Neuronal stem cell (in vitro differentiated cells): ENCODE results near the gene AADAC.
A peak's percentile ranks its signal among the peaks of the same experiment; 100 is the strongest.

ENCODE experiments used
- DNase-seq: peaks from one replicate; pipeline ENCODE4 v3.0.0-alpha.2; 2013; ENCODE audit warnings: low spot score
- H2AFZ ChIP-seq: one replicate; pipeline ENCODE4 v1.6.1; 2013; ENCODE audit warnings: mild to moderate bottlenecking, low read length, inconsistent platforms
- H2AK5ac ChIP-seq: 2 replicates; pipeline ENCODE4 v1.6.1; 2013; ENCODE audit warnings: low read depth, mild to moderate bottlenecking, inconsistent platforms, low read length, moderate library complexity, mixed read lengths
- H2BK120ac ChIP-seq: 2 replicates; pipeline ENCODE4 v1.6.1; 2013; ENCODE audit warnings: low read depth, mild to moderate bottlenecking, inconsistent platforms, low read length, moderate library complexity, mixed read lengths
- H2BK12ac ChIP-seq: one replicate; pipeline ENCODE4 v1.6.1; 2013; ENCODE audit warnings: low read length, inconsistent platforms
- H2BK15ac ChIP-seq: 2 replicates; pipeline ENCODE4 v1.6.1; 2013; ENCODE audit warnings: mild to moderate bottlenecking, low read length, inconsistent platforms, mixed read lengths
- H2BK5ac ChIP-seq: one replicate; pipeline ENCODE4 v1.6.1; 2013; ENCODE audit warnings: inconsistent platforms, mild to moderate bottlenecking, low read length, moderate library complexity
- H3K14ac ChIP-seq: one replicate; pipeline ENCODE4 v1.6.1; 2013; ENCODE audit warnings: low read length, inconsistent platforms
- H3K18ac ChIP-seq: 2 replicates; pipeline ENCODE4 v1.6.1; 2013; ENCODE audit warnings: low read length, inconsistent platforms
- H3K23ac ChIP-seq: 2 replicates; pipeline ENCODE4 v1.6.1; 2013; ENCODE audit warnings: low read depth, mild to moderate bottlenecking, mixed read lengths, low read length, inconsistent platforms; ENCODE audit not compliant: poor library complexity
- H3K27ac ChIP-seq: replicated peaks from 3 replicates; pipeline ENCODE4 v1.5.1; 2013; ENCODE audit warnings: low read length, inconsistent platforms
- H3K27me3 ChIP-seq, 3 experiments: 2 replicates each; pipeline ENCODE4 v1.6.1; 2013; ENCODE audit warnings: low read length in 3 of 3, mild to moderate bottlenecking in 2 of 3, inconsistent platforms in 1 of 3, low read depth in 1 of 3, mixed read lengths in 1 of 3, moderate library complexity in 1 of 3; ENCODE audit not compliant: control insufficient read depth in 3 of 3, insufficient read depth in 3 of 3
- H3K36me3 ChIP-seq, 2 donors: replicated peaks in 1 of 2; 2 replicates each; pipeline ENCODE4 v1.6.1; 2013; ENCODE audit warnings: low read length in 2 of 2; ENCODE audit not compliant: control insufficient read depth in 2 of 2, insufficient read depth in 2 of 2
- H3K4ac ChIP-seq: 2 replicates; pipeline ENCODE4 v1.6.1; 2013; ENCODE audit warnings: inconsistent platforms, mild to moderate bottlenecking, low read length, moderate library complexity
- H3K4me1 ChIP-seq, 2 donors: 1 replicate in 1 of 2; 2 replicates in 1 of 2; pipeline ENCODE4 v1.6.1; 2013; ENCODE audit warnings: low read length in 2 of 2, low read depth in 1 of 2; ENCODE audit not compliant: control insufficient read depth in 2 of 2, insufficient read depth in 1 of 2
- H3K4me2 ChIP-seq: one replicate; pipeline ENCODE4 v1.6.1; 2013; ENCODE audit warnings: mild to moderate bottlenecking, low read length, inconsistent platforms; ENCODE audit not compliant: insufficient read depth, poor library complexity, severe bottlenecking
- H3K4me3 ChIP-seq, 2 donors: 2 replicates each; pipeline ENCODE4 v1.5.1; 2013; ENCODE audit warnings: low read length in 2 of 2, mild to moderate bottlenecking in 2 of 2, inconsistent platforms in 1 of 2, moderate library complexity in 1 of 2
- H3K79me1 ChIP-seq: one replicate; pipeline ENCODE4 v1.6.1; 2013; ENCODE audit warnings: low read depth, mild to moderate bottlenecking, inconsistent platforms, low read length, moderate library complexity
- H3K9ac ChIP-seq: one replicate; pipeline ENCODE4 v1.6.1; 2013; ENCODE audit warnings: mild to moderate bottlenecking, low read depth, low read length, inconsistent platforms; ENCODE audit not compliant: poor library complexity
- H3K9me3 ChIP-seq, 2 donors: replicated peaks in 1 of 2; 2 replicates each; pipeline versions ENCODE3 to v1.6.1; 2013; ENCODE audit warnings: low read length in 2 of 2, mild to moderate bottlenecking in 2 of 2, inconsistent platforms in 1 of 2, low read depth in 1 of 2, mixed read lengths in 1 of 2, moderate library complexity in 1 of 2; ENCODE audit not compliant: control insufficient read depth in 2 of 2, insufficient read depth in 1 of 2
- H4K8ac ChIP-seq: one replicate; pipeline ENCODE4 v1.6.1; 2013; ENCODE audit warnings: low read depth, mild to moderate bottlenecking, inconsistent platforms, low read length, moderate library complexity
- H4K91ac ChIP-seq: one replicate; pipeline ENCODE4 v1.6.1; 2013; ENCODE audit warnings: low read length, low read depth, mild to moderate bottlenecking, inconsistent platforms; ENCODE audit not compliant: poor library complexity
- WGBS, 2 donors: extraction: QIAGEN DNeasy Blood & Tissue Kit; methylation state at CpG; one replicate each; pipeline ENCODE4 v1.1.7; 2013; ENCODE audit warnings: missing lambda C conversion rate in 2 of 2, mixed read lengths in 1 of 2; ENCODE audit not compliant: insufficient read length in 2 of 2, insufficient replicate concordance in 1 of 2; ENCODE audit errors: extremely low coverage in 2 of 2; 5-methylcytosine and 5-hydroxymethylcytosine counted together

The AADAC gene

GRCh38 chr3:151838574-151839312, 24.8 kb downstream of the AADAC start:
- no peak overlapping the region for H3K27ac ChIP-seq
- no peak overlapping the region for H2BK120ac ChIP-seq
- no peak overlapping the region for H3K4me2 ChIP-seq
- no peak overlapping the region for H2BK12ac ChIP-seq
- H3K14ac ChIP-seq: no peak overlapping the region
- no peaks in the 10 kb centered on the region for H3K36me3 ChIP-seq
- H4K8ac ChIP-seq: no peak overlapping the region
- H3K23ac ChIP-seq: no peak overlapping the region
- H3K4ac ChIP-seq: no peak overlapping the region
- H3K27me3 ChIP-seq: no peaks in the 10 kb centered on the region
- peaks cover 6 to 8% of the 10 kb centered on the region in 2 donors for H3K4me1 ChIP-seq
- peak; percentile 54 for DNase-seq
- no peak overlapping the region for H2AFZ ChIP-seq
- no peak overlapping the region for H2AK5ac ChIP-seq
- no peaks in the 10 kb centered on the region for H3K79me1 ChIP-seq
- WGBS, 2 donors: no CpG with 5 or more reads among the region's 19 CpGs
- H4K91ac ChIP-seq: no peak overlapping the region
- H3K9ac ChIP-seq: no peak overlapping the region
- H2BK5ac ChIP-seq: no peak overlapping the region
- no peak overlapping the region for H3K4me3 ChIP-seq
- no peak overlapping the region for H3K18ac ChIP-seq
- no peak overlapping the region for H2BK15ac ChIP-seq
- H3K9me3 ChIP-seq: no peaks in the 10 kb centered on the region

DNA sequence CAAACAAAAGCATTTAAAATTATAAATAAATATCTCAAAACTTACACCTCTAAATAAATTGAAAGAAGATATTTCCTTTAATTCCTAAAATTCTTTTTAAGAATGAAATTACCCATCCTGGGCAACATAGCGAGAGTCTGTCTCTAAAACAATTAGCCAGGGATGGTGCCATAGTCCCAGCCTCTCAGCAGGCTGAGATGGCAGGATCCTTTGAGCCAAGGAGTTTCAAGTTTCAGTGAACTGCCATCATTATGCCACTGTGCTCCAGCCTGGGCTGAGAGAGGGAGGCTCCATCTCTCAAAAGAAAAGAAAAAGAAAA, 25.4 kb downstream of the AADAC start:
- H2AK5ac ChIP-seq: no peak overlapping the region
- no peak overlapping the region for H2BK120ac ChIP-seq
- H3K4me2 ChIP-seq: no peak overlapping the region
- H3K36me3 ChIP-seq: no peaks in the 10 kb centered on the region
- H3K27ac ChIP-seq: no peak overlapping the region
- no CpG with 5 or more reads among the region's 1 CpG for WGBS, 2 donors
- H3K79me1 ChIP-seq: no peaks in the 10 kb centered on the region
- no peak overlapping the region for H3K4me3 ChIP-seq
- no peaks in the 10 kb centered on the region for H3K27me3 ChIP-seq
- H3K18ac ChIP-seq: no peak overlapping the region
- H2BK15ac ChIP-seq: no peak overlapping the region
- H3K4ac ChIP-seq: no peak overlapping the region
- no peak overlapping the region for H3K23ac ChIP-seq
- no peaks in the 10 kb centered on the region for H3K9me3 ChIP-seq
- H4K91ac ChIP-seq: no peak overlapping the region
- no peak for DNase-seq
- no peak overlapping the region for H4K8ac ChIP-seq
- H3K14ac ChIP-seq: no peak overlapping the region
- H2AFZ ChIP-seq: no peak overlapping the region
- peaks cover 6 to 8% of the 10 kb centered on the region in 2 donors for H3K4me1 ChIP-seq
- H2BK12ac ChIP-seq: no peak overlapping the region
- H3K9ac ChIP-seq: no peak overlapping the region
- H2BK5ac ChIP-seq: no peak overlapping the region

DNA sequence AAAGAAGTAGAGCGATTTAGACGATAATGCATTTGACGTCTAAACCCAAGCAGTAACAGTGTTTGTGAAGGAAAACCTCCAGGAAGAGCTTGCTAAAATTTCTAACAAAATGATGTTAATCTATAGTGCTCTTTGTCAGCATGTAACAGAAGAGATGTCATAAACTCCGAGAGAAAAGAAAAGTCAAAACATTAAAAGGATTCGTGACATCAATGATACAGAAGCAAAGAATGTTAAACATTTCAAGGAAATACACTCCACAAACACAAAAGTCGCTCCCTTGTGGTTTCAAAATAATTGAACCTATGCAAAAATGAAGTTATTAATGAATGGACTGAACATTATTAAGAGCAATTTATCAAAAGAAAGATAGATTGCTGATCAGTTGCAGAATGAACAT, 27.9 kb downstream of the AADAC start:
- Histone ChIP-seq H4K91ac (no peak overlapping the region), H3K4me3 (no peak overlapping the region), H3K9me3 (no peaks in the 10 kb centered on the region), H3K14ac (no peak overlapping the region), H3K9ac (no peak overlapping the region), H3K36me3 (no peaks in the 10 kb centered on the region), H2BK5ac (no peak overlapping the region), H2BK120ac (no peak overlapping the region), H4K8ac (no peak overlapping the region), H3K27ac (no peak overlapping the region), H2AK5ac (no peak overlapping the region), H3K79me1 (no peaks in the 10 kb centered on the region), H3K4me2 (no peak overlapping the region), H2AFZ (no peak overlapping the region), H3K27me3 (no peaks in the 10 kb centered on the region), H3K4me1 (peaks cover 3 to 5% of the 10 kb centered on the region in 2 donors), H2BK15ac (no peak overlapping the region), H3K18ac (no peak overlapping the region), H2BK12ac (no peak overlapping the region), H3K4ac (no peak overlapping the region), H3K23ac (no peak overlapping the region)
- DNase-seq: no peak
- no CpG with 5 or more reads among the region's 6 CpGs for WGBS, 2 donors

- H3K79me1 ChIP-seq: no peaks in the 10 kb centered on the region
- H3K9me3 ChIP-seq: no peaks in the 10 kb centered on the region
- H3K4ac ChIP-seq: no peak overlapping the region
- H2AFZ ChIP-seq: no peak overlapping the region
- H3K9ac ChIP-seq: no peak overlapping the region
- no peak overlapping the region for H3K27ac ChIP-seq
- WGBS, 2 donors: no CpG with 5 or more reads among the region's 1 CpG
- no peaks in the 10 kb centered on the region for H3K36me3 ChIP-seq
- H2BK120ac ChIP-seq: no peak overlapping the region
- H2BK5ac ChIP-seq: no peak overlapping the region
- H2BK12ac ChIP-seq: no peak overlapping the region
- no peak overlapping the region for H4K8ac ChIP-seq
- no peak overlapping the region for H2BK15ac ChIP-seq
- H3K4me3 ChIP-seq: no peak overlapping the region
- H3K14ac ChIP-seq: no peak overlapping the region
- H3K18ac ChIP-seq: no peak overlapping the region
- no peak overlapping the region for H2AK5ac ChIP-seq
- H4K91ac ChIP-seq: no peak overlapping the region
- H3K4me2 ChIP-seq: no peak overlapping the region
- H3K27me3 ChIP-seq: no peaks in the 10 kb centered on the region
- no peak overlapping the region for H3K23ac ChIP-seq
- no peak for DNase-seq
- peaks cover 0 to 5% of the 10 kb centered on the region in 2 donors for H3K4me1 ChIP-seq
Measured at GRCh38 chr3:151843275-151843674, 29.4 kb downstream of the AADAC start.
